Measurements from ENCODE around the gene RUNX2.

DNA sequence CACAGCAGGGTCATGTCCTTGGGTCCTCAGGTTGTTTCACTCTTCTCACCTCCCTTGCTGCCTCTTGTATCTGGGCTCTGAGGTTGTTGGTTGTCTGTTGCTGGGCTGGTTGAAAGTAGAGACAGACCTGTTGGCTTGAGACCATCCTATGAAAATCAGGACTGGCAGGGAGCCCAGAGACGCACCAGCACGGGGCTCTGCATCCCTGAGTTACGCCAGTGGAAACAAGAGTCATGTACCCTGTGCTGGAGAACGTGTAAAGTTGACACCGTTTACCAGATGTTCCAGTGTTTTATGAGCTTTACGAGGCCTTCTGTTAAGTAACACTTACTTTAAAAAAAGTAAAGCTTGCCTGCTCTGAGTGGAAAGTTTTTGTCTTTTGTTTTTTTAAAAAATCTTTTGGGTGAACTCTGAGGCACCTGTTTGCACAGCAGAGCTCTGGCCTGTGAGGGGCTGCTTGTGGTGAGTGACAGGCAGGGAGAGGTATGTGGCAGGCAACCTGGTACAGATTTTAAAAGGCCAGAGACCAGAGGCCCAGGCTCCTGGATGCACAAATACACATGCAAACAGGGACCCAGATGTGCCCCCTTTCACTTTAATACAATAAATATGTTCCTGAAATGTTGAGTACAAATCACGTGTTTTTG is 309.6 kb downstream of the RUNX2 start:
- TF ChIP-seq, protein P1, sequence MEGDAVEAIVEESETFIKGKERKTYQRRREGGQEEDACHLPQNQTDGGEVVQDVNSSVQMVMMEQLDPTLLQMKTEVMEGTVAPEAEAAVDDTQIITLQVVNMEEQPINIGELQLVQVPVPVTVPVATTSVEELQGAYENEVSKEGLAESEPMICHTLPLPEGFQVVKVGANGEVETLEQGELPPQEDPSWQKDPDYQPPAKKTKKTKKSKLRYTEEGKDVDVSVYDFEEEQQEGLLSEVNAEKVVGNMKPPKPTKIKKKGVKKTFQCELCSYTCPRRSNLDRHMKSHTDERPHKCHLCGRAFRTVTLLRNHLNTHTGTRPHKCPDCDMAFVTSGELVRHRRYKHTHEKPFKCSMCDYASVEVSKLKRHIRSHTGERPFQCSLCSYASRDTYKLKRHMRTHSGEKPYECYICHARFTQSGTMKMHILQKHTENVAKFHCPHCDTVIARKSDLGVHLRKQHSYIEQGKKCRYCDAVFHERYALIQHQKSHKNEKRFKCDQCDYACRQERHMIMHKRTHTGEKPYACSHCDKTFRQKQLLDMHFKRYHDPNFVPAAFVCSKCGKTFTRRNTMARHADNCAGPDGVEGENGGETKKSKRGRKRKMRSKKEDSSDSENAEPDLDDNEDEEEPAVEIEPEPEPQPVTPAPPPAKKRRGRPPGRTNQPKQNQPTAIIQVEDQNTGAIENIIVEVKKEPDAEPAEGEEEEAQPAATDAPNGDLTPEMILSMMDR (IDR thresholded peaks at IDR 0.05; ENCODE audit: control extremely low read depth in 1 of 3, insufficient read depth in 1 of 3, low read depth in 1 of 3, low read length in 3 of 3), result no peak
- no peak for TF ChIP-seq RAD21 (IDR thresholded peaks at IDR 0.05 in 1 of 2, conservative IDR thresholded peaks at IDR 0.05 in 1 of 2; ENCODE audit: low read depth in 2 of 2, low read length in 2 of 2)
- no peak for TF ChIP-seq BRCA1 (IDR thresholded peaks at IDR 0.05; ENCODE audit: low read depth, low read length)
- TF ChIP-seq GABPA (IDR thresholded peaks at IDR 0.05; ENCODE audit: borderline replicate concordance, insufficient read depth, low read length), result no peak
- TF ChIP-seq EP300 (IDR thresholded peaks at IDR 0.05; ENCODE audit: borderline replicate concordance in 1 of 2, low read depth in 2 of 2, low read length in 2 of 2), result no peak
- no peak for TF ChIP-seq SIRT6 (IDR thresholded peaks at IDR 0.05; ENCODE audit: low read length)
- TF ChIP-seq YY1 (IDR thresholded peaks at IDR 0.05; ENCODE audit: low read depth, low read length), result no peak
- TF ChIP-seq, protein P2, sequence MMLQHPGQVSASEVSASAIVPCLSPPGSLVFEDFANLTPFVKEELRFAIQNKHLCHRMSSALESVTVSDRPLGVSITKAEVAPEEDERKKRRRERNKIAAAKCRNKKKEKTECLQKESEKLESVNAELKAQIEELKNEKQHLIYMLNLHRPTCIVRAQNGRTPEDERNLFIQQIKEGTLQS (IDR thresholded peaks at IDR 0.05; ENCODE audit: insufficient read depth, low read depth, low read length), result no peak
- TF ChIP-seq KDM1A (IDR thresholded peaks at IDR 0.05; ENCODE audit: borderline replicate concordance, low read length), result no peak
- no peak for TF ChIP-seq SUZ12 (IDR thresholded peaks at IDR 0.05; ENCODE audit: low read length)
- no peak for TF ChIP-seq BACH1 (IDR thresholded peaks at IDR 0.05; ENCODE audit: low read length)
- TF ChIP-seq CHD1 (IDR thresholded peaks at IDR 0.05; ENCODE audit: low read depth, low read length), result no peak
- no peak for TF ChIP-seq SRF (IDR thresholded peaks at IDR 0.05; ENCODE audit: low read depth, low read length)
- no peak for TF ChIP-seq JUND (IDR thresholded peaks at IDR 0.05; ENCODE audit: low read length)

Measured in H1 (cell line).